Thyroid gland (tissue), 4 donors: ENCODE data around the gene ATXN7L1. TPM values are rescaled to one million over a fixed set of nuclear protein-coding genes. Genes with fewer than 3 reads are reported as not detected.

Experiments used
- DNase-seq, 2 donors: peaks; one replicate each; pipeline ENCODE4 v3.0.0-alpha.2; 2019
- H3K27ac ChIP-seq, 3 donors: fragments of 200-600 bp; sonication (generic); 1 replicate in 2 of 3; 2 replicates in 1 of 3; pipeline ENCODE4 v1.5.1; 2016 to 2019; ENCODE audit warnings: mild to moderate bottlenecking in 1 of 3, moderate library complexity in 1 of 3
- H3K27me3 ChIP-seq: fragments of 200-600 bp; sonication (generic); one replicate; pipeline ENCODE4 v1.5.1; 2019
- H3K36me3 ChIP-seq, 2 donors: fragments of 200-600 bp; sonication (generic); one replicate each; pipeline ENCODE4 v1.5.1; 2016 to 2019
- H3K4me1 ChIP-seq, 2 donors: fragments of 200-600 bp; sonication (generic); one replicate each; pipeline ENCODE4 v1.5.1; 2017 to 2019
- H3K4me3 ChIP-seq, 3 donors: fragments of 200-600 bp; sonication (generic); replicated peaks in 1 of 3; 1 replicate in 2 of 3; 2 replicates in 1 of 3; pipeline ENCODE4 v1.5.1; 2016; ENCODE audit warnings: mild to moderate bottlenecking in 1 of 3
- H3K9me3 ChIP-seq: fragments of 200-600 bp; sonication (generic); one replicate; pipeline ENCODE4 v1.5.1; 2017
- CTCF ChIP-seq, 6 experiments: fragments of 200-600 bp in 3 of 6; fragments of 450-650 bp in 3 of 6; sonication (generic) in 3 of 6; IDR thresholded peaks; one replicate each; pipeline ENCODE4 v1.5.1; 2016 to 2019; ENCODE audit warnings: antibody characterized with exemption in 6 of 6, mild to moderate bottlenecking in 2 of 6, inconsistent platforms in 1 of 6, moderate library complexity in 1 of 6
- POLR2A ChIP-seq, 2 donors: fragments of 450-650 bp; IDR thresholded peaks; one replicate each; pipeline ENCODE4 v1.6.1; 2017; ENCODE audit warnings: antibody characterized with exemption in 2 of 2, mild to moderate bottlenecking in 2 of 2, moderate library complexity in 1 of 2
- WGBS, 2 donors: methylation state at CpG; one replicate each; pipeline ENCODE4 v1.1.5; 2017; 5-methylcytosine and 5-hydroxymethylcytosine counted together
- intact Hi-C: fragments of 100-400 bp; cut with DNase I; formaldehyde crosslinking; loops from one replicate; pipeline ENCODE4 v1.15.1; 2023
- total RNA-seq, 4 donors: library from RNA; depleted of rRNA; stranded (reverse); fragments of >200 nt; gene quantifications; one replicate each; pipeline ENCODE4 v1.2.3, GENCODE V29; 2016

Gene ATXN7L1
- total RNA-seq, 4 donors from 2014 or later = 21.8 to 24.4 (median 22.8) TPM

DNA sequence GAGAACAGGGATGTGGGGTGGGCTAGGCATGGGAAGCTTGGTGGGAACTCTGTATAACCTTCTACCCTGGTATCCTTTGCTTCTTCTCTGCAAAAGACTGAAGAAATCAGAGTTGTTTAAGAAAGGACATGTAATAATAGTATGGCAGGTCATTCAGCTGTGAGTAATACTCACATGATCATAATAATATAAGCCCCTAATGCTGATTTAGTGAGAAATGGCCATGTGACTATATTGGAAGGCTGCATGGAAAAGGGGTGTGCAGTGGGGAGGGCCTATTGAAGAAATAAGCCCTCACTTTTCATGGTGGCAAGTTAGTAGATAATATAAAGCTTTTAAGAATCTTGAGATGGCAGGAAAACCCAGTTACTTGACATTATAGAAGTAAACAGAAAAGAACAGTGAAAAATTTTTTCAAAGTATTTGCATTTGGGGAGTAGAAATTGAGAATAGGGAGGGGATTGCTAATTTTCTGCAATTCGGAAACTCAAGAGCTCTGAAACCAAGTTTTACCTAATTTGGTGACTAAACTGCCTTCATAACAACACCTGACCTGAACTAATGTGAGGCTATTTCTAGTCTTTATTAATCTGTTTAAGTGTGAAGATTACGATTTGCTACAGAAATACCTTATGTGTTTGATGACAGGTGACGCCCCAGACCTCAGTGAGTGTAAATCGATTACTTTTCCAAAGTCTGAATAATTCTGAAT lies 44.4 kb downstream of the ATXN7L1 start:
- DNase-seq = no peak
- TF ChIP-seq POLR2A (IDR thresholded peaks at IDR 0.05) (no peak), CTCF (IDR thresholded peaks at IDR 0.05) (no peak)
- no peak overlapping the region for H3K27ac ChIP-seq
- no peaks in the 10 kb centered on the region for H3K27me3 ChIP-seq
- H3K9me3 ChIP-seq = no peaks in the 10 kb centered on the region
- H3K36me3 ChIP-seq = no peaks in the 10 kb centered on the region
- intact Hi-C loops = no loop called here
- H3K4me3 ChIP-seq = no peak overlapping the region
- WGBS, 2 donors = 98 to 99% methylated on average over 4 of the region's 4 CpGs
- H3K4me1 ChIP-seq = peaks cover 13 to 20% of the 10 kb centered on the region in 2 donors

DNA sequence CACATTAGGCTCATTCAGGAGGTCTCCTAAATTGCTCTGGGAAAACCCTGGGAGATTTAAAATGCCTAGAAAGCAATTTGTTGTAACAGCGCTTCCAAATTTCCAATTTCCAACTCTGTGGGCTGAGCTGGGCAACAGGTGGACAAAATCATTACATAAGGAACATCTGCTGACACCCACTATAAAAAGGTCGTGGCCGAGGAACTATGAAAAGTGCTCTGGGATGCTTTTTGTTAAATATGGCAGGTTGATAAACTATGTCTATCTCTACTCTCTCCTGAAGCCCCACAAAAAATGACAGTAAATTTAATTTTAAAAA lies 45.1 kb downstream of the ATXN7L1 start:
- Histone ChIP-seq H3K27ac (no peak overlapping the region), H3K4me1 (peaks cover 13 to 19% of the 10 kb centered on the region in 2 donors), H3K36me3 (no peaks in the 10 kb centered on the region), H3K9me3 (no peaks in the 10 kb centered on the region), H3K4me3 (no peak overlapping the region), H3K27me3 (no peaks in the 10 kb centered on the region)
- no peak for TF ChIP-seq CTCF (IDR thresholded peaks at IDR 0.05)
- TF ChIP-seq POLR2A (IDR thresholded peaks at IDR 0.05) = no peak
- 93 to 95% methylated on average over 3 of the region's 3 CpGs for WGBS, 2 donors
- DNase-seq = no peak
- intact Hi-C loops = no loop called here

GRCh38 chr7:105830405-105831301 lies 45.7 kb downstream of the ATXN7L1 start:
- Histone ChIP-seq H3K4me1 (peaks cover 13 to 16% of the 10 kb centered on the region in 2 donors), H3K27ac (no peak overlapping the region)
- 60 to 75% methylated on average over 6 of the region's 6 CpGs for WGBS, 2 donors

GRCh38 chr7:105829681-105830322 lies 46.6 kb downstream of the ATXN7L1 start:
- TF ChIP-seq POLR2A (IDR thresholded peaks at IDR 0.05) = no peak
- no peak for TF ChIP-seq CTCF (IDR thresholded peaks at IDR 0.05)
- peaks cover 13 to 16% of the 10 kb centered on the region in 2 donors for H3K4me1 ChIP-seq
- no peaks in the 10 kb centered on the region for H3K9me3 ChIP-seq
- H3K4me3 ChIP-seq = no peak overlapping the region
- intact Hi-C loops = no loop called here
- 64 to 66% methylated on average over 5 of the region's 5 CpGs for WGBS, 2 donors
- no peak overlapping the region for H3K27ac ChIP-seq
- no peak for DNase-seq
- no peaks in the 10 kb centered on the region for H3K27me3 ChIP-seq
- H3K36me3 ChIP-seq = no peaks in the 10 kb centered on the region

More at GRCh38 chr7:105830405-105831301, 45.7 kb downstream of the ATXN7L1 start:
- intact Hi-C loops = no loop called here
- no peaks in the 10 kb centered on the region for H3K9me3 ChIP-seq
- DNase-seq = no peak
- no peak overlapping the region for H3K4me3 ChIP-seq
- TF ChIP-seq CTCF (IDR thresholded peaks at IDR 0.05) (no peak), POLR2A (IDR thresholded peaks at IDR 0.05) (no peak)
- H3K27me3 ChIP-seq = no peaks in the 10 kb centered on the region
- no peaks in the 10 kb centered on the region for H3K36me3 ChIP-seq
